SU-DHL-6 (cell line): ENCODE measurements around the gene CDX2.

Experiments used
- CTCF ChIP-seq: fragments of 200-600 bp; sonication (generic); IDR thresholded peaks from one replicate; pipeline ENCODE4 v1.5.1; 2017; ENCODE audit warnings: antibody characterized with exemption, mild to moderate bottlenecking, low read length, moderate library complexity; ENCODE audit not compliant: insufficient read depth, poor library complexity, severe bottlenecking
- EZH2phosphoT487 ChIP-seq: fragments of 200-600 bp; sonication (generic), shearing (Covaris generic); conservative IDR thresholded peaks from 2 replicates; pipeline ENCODE4 v1.6.1; 2018; ENCODE audit warnings: mild to moderate bottlenecking, antibody characterized with exemption, low read length, moderate library complexity, mixed read lengths

- no peak for TF ChIP-seq CTCF
- no peak for TF ChIP-seq EZH2phosphoT487
Measured at GRCh38 chr13:27927444-27928352, 41.4 kb downstream of the CDX2 start.
